Measurements from ENCODE around the gene ZMIZ1.

The ZMIZ1 gene

DNA sequence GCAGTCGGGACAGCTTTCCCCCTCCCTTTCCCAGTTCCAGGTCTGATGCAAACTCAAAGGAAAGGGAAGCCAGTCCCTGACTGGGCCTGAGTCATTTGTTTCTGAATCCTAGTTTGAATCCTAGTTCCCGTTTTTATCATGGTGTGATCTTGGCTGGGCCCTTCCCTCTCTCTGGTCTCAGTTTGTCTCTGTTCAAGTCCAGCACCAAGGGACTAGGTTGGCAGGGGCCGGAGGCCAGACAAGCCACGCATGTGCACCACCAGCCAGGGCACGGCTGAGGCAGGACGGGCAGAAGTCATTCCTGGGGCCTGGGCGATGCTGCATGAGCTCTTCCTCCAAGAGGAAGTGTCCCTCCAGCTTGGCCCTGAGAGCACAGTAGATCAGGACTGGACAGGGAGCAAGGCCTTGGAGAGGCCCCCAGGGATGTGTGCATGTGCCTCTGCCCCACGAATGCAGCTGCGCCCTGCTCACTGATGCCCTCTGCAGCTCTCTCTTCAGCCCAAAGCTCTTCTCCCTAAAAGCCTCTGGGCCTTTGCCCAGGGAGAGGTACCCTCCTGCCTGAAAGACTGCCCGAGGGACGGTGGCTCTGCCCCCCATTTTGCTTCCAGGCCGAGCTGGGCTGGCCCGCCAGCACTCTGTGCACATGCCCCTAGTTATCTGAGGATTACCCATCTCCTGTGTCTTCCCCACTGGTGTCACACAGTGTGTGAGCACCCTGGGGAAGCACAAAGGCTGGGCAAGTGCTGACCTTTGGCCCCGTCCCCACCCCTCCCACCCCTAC is 86.7 kb downstream of the ZMIZ1 start:
- DNase-seq (ENCODE audit: low read depth in 3 of 3) = no peak

DNA sequence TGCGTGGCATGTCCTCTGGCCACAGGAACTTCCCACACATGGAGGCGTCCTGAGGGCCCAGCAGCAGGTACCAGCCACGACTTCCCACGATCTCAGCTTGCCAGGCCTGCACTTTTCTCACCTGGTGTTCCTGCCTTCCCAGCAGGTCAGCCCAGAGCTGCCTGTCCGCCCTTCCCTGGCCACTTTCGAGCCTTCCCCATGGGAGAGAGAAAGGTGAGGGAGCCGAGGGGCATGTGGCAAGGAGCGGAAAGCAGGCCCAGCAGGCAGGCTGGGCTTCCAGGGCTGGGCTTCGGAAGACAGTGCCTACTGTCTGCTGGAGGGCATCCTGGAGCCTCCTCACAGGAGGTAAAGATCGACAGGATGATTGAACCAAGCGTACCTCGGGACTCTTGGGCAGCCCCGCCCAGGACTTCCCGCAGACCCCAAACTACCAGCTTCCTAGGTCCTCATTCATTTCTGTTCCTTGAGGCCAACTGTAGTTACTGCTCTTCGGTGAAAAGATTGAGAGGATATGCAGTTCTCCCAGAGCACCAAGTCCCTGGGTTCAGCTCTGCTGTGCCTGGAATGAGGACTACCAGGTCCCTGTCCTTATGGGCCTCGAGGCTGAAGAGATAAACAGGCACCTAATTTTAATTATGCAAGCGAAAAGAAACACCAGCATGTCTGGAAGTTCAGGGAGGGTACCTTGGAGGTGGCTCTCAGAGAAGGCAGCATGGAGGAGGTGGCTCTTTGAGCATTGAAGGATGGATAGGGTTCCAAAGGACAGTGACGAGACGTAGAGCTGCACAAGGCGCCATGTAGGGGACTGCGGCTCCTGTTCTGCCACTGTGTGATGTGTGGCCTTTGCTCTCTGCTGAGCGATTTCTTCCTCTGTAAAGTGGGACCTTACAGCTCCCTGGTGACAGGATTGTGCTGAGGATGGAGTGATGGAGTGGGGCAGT is 87.8 kb downstream of the ZMIZ1 start:
- no peak for DNase-seq (ENCODE audit: low read depth in 3 of 3)

DNA sequence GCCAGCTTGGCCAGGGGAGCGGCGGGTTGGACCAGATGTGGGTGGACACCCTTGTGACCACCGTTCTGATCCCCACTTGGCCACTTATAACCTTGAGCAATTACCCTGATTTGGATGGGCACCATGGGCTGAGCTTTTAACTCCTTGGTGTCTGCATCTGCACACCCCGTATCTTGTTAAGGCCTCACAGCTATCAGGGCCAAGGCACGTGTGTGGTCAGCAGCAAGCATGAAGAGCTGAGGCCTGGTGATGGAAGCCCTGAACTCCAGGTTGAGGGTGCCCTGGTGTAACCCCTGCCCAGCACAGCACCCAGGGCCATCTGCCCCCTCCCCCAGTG is 89.2 kb downstream of the ZMIZ1 start:
- no peak for DNase-seq (ENCODE audit: low read depth in 3 of 3)

DNA sequence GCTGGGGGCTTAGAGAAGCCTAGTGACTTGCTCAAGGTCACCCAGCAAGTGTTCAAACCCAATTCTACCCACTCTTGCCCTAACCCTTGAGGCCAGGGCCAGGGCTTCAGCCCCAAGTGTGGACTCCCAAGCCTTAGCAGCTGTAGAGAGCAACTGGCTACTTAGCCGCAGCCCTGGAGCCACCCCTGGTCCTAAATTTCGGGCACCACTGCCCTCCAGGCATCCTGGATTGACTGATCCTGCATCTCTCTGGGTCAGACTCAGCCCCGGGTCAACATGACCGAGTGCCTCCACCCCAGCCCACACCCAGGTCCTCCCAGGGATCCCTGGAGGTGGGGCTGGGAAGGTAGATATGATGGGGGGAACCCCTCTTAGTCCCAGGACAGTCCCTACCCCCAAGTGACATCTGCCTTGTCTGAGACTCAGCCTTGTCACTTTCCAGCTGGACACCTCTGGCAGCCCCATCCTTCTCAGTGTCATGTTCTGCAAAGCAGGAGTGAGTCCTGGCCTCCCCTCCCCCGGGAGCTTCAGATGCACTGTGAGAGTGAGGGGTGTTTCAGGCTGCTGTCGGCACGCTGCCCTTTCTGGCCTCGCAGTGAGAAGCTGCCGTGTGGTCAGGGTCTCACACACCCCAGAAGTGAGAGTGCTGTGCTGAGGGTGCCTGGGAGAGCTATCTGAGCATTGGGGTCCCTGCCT is 89.8 kb downstream of the ZMIZ1 start:
- DNase-seq (ENCODE audit: low read depth in 3 of 3) = no peak

DNA sequence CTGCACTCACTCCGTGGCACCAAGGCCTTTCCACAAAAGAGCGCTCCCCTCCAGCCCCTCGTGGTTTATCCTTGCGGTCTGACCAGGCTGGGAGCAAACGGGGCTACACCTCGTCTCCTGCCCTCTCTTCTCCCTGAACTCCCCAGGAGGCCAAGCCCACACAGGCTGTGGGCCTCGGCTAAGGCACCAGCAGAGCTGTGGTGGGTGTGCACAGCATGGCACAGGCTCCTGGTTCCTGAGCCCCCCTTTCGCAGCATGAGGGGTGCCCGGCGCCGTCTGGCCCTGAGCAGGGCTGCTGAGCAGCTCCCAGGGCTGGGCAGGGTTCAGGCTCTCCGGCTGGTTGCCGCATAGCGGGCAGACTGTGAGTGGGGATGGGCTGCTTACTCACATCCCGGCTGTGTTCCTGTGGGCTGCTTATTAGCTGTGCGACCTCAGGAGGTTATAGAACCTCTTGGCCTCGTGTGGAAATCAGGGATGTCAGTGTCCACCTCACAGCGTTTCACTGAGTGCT is 90.4 kb downstream of the ZMIZ1 start:
- DNase-seq (ENCODE audit: low read depth in 3 of 3) = no peak

DNA sequence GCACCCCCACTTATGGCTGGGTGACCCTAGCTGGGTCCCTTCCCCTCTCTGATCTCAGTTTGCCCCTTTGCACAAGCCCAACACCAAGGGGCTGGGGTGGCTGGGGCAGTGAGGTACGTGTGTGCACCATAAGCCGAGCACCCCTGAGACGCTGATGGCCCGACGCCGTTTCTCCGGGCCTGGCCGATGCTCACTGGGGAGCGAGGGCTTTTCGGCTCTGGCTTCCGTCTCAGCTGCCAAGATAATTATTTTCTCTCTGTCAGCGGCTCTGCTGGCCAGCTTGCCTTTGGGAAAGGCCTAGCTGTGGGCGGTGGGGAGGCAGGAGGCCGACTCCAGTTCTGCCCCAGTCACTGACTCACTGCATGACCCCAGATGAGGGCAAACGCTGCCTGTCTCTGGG is 91.0 kb downstream of the ZMIZ1 start:
- DNase-seq (ENCODE audit: low read depth in 3 of 3) = no peak

DNA sequence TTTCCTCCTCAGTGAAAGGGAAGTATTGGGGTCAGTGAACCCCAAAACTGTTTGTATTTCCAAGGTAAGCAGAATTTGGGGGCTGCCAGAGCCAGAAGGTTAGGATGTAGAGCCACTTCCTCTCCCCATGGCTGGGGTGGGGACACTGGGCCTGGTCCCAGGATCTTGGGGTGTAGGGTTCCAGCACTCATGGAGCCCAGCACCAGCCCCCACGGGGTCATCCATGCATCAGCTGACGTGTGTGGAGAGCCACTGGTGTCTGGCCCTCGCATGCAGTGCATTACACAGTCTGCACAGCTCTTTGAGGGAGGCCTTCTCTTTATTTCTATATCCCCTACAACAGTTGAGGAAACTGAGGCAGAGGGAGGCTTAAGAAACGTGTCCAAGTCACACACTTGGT is 91.4 kb downstream of the ZMIZ1 start:
- DNase-seq (ENCODE audit: low read depth in 3 of 3) = no peak

DNA sequence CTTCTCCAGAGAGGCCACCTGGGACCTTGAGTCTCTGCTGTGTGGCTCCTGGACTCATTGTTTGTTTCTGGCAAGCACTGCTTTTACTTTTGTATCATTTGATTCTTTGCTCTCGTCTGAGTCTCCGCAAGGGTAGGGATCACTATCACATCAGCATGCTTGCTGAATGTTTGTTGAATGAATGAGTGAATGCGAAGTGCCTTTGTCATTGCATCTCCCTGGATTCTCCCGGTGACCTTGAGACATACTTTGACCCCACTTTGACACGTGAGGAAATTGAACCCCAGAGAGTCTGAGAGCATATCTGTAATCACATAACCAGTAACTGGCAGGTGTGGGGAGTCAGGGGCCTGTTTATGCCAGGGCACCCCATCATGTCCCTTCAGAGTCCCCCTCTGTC is 92.8 kb downstream of the ZMIZ1 start:
- DNase-seq (ENCODE audit: low read depth in 3 of 3) = no peak

DNA sequence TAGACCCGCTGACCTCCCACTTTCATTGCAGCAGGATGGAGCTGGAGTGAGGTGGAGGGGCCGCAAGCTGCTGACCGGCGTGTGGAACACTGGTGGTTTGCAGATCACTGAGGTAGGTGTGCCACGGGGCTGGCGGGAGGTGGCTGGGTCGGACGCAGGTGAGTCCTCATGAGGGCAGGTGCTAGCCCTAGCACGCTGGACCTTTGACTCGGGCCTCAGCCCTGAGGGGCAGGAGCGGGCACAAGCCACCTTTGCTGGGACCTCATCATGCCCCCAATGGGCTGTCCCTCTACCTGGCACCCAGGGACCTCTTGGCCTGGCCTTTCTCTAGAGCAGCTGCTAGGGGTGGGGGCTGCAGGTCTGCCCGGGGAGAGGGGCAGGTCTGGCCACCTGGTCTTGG is 93.3 kb downstream of the ZMIZ1 start:
- no peak for DNase-seq (ENCODE audit: low read depth in 3 of 3)

DNA sequence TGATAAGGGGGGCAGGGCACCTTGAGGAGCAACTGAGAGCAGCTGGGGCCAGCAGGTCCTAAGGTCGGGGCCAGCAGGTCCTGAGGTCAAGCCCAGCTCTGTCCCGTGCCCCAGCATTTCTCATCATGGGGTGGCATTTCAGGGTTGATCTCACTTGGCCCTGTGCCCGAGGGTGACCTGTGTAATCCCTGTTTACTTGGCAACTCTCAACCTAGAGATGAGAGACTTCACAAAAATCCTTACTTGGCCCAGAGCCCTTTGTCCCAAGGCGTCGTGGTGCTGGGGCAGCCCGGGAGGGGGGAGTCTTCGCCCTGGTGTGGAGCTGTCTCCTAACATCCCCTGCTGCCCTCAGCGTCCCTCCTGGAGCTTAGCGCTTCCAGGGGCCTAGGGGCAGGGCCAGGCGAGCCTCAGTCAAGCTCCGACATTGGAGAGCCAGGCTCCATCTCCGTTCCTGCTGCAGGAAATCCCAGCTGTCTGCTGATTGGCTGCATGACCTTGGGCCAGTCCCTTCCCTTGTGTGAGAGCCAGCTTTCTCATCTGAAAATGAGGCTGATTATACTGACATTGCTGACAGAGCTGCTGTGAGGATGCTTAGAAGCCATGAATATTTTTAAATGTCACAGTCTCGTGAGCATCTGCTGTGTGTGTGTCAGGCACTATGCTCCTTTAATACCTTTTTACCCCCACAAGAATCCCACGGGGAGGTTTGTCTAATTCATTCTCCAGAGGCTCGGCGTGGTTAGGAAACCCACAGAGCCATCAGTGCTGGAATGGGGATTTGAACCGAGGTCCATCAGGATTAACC is 94.3 kb downstream of the ZMIZ1 start:
- DNase-seq (ENCODE audit: low read depth in 3 of 3) = no peak

DNA sequence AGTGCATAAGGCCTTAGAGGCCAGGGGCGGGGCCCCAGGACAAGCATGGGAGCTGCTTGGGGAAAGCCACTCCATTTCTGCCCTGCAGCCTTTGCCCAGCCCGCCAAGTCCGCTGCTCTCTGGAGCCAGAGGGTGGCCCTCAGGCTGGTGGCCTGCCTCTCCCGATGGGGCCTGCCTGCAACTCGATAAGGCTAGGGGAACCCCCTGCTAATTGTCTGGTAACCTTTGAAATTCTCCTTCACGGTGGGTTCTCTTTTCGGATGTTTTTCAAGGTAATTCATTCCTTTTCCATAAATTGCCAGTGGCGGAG is 94.9 kb downstream of the ZMIZ1 start:
- DNase-seq (ENCODE audit: low read depth in 3 of 3) = no peak

DNA sequence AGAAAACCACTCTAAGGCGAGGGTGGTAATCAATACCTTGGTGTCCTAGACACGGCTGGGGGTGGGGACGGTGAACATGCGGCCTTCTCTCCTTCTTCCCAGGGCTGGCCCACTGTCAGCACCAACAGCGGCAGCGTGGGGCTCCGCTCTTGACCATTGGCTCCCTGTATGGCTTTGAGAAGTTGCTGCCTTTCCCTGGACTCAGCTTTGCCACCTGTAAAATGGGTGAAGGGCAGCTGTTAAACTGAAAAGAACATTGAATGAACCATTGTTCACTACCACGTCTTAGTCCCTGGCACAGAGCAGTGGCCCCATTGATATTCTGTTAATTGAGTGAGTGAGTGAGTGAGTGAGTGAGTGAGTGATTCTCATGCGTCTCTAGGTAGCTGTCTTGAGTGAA is 95.3 kb downstream of the ZMIZ1 start:
- DNase-seq (ENCODE audit: low read depth in 3 of 3) = no peak

DNA sequence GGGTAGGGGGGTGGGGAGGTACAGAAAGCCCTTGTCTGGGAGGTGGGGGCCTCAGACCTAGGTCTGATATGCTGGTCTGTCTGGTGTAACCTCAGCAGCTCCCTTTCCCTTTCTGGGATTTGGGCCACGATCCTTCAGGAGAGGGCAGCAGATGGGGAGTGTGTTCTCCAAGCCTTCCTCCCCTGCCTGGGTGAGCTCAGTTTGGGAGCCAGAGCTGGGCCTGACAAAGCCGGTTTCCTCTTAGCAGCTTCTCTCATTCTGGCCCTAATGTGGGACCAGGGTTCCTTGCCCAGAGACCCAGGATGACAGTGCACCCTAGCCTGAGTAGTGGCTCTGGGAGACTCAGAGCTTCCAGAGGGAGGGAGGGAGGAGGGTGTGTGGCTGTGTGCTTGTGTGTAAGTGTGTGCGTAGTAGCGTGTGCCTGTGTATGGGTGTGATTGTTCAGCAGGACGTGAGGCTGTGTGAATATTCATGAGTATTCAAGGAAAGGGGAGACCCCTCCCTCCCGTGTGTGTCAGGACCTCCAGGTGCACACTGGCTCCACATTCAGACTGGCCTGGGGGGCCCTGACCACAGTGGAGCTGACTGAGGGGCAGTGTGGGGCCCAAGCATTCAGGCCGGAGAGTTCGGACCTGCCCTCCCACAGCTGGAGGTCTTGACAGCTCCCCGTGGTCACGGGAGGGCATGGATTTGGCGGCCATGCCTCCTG is 96.5 kb downstream of the ZMIZ1 start:
- DNase-seq (ENCODE audit: low read depth in 3 of 3) = no peak

DNA sequence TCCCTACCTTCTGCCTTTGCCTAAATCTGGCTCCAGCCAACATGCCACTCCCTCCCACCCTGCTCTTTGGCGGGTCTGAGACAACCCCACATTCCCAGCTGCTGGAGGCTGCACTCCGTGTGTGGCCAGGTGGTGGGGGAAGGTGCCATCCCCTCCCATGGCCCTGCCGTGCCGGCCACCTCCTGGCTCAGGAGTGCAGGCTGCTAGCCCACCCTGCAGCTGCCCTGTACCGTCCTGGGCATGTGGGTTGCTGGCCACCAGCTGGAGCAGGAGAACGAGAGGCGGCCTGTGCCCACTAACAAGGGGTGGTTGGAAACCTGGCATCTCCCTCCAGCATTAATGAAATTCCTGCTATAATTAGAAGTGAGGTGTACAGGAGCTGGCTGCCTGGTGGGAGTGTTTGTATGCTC is 97.6 kb downstream of the ZMIZ1 start:
- DNase-seq (ENCODE audit: low read depth in 3 of 3) = no peak

DNA sequence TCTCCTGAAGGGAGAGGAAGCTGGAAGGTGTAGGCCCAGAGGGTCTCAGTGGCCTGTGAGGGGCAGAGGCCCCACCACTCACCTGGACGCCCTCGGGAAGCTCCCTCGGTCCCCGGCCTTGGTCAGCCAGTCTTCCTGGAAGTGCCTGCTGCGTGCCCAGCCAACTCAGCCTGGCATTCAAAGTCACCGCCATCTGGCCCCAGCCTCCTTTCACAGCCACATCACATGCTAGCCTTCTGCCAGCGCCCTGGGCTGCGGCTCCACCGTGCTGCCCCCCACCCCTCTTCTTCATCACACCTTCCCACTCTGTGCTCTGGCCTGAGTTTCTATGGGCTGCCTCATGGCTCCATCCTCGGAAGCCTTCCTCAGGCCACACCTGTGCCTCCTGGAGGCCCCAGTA is 98.0 kb downstream of the ZMIZ1 start:
- DNase-seq (ENCODE audit: low read depth in 3 of 3) = no peak

DNA sequence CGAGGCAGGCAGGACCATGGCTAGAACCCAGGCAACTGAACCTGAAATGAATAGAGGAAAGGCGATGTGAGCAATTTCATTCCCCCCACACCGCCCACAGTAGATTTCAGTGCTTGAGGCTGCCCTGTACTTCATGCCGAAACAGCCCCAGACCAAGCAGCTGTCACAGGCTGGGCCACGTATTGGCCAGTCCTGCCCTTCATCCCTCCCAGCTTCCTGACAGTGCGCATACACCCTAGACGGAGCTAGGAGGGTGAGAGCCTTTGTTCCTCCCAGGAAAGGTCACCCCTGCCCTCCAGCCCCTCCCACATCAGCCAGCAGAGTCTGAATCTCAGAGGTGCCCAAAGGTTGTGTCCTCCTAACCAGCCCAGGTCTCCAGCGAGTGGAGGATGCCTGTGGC is 98.8 kb downstream of the ZMIZ1 start:
- DNase-seq (ENCODE audit: low read depth in 3 of 3) = no peak

DNA sequence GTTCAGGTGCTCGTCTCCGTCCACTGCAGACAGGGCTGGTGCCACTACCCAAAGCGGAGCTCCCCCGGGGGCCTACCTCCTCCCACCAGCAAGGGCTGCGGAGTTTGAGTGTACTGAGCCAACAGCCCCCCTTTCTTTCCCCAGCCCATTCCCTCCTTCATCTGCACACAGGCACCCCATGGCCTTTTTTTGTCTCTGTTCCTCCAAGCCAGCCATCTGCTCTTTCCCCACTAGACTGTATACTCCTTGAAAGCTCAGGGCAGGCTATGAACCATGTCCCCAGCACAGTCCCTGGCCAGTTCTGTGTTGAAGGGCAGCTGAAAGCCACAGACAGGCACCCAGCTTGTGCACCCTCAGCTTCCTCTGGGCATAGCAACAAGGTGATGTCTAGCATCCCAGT is 99.4 kb downstream of the ZMIZ1 start:
- no peak for DNase-seq (ENCODE audit: low read depth in 3 of 3)

DNA sequence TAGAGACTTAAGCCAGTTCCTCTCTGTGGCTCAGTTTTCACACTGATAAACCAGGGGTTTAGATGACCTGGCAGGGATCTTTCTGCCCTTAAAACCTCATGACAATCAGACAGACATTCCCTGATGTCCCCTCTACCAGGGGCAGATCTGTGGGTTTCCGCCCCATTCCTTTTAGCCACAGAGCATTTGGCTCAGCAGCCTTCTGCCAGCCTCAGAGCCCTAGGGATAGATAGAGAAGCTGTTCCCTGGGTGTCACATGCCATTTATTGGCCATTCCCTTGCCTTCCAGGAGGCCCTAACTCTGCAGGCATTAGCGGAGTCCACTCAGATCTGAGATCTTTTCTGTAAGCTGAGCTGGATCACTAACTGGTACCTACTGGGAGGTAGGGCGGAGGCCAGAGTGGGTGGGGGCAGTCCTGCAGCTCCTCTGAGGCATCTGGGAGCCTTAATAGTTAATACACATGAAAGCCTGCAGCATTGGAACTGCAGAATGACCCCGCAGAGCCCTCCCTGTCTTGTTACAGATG is 101.5 kb downstream of the ZMIZ1 start:
- DNase-seq (ENCODE audit: low read depth in 3 of 3) = no peak

DNA sequence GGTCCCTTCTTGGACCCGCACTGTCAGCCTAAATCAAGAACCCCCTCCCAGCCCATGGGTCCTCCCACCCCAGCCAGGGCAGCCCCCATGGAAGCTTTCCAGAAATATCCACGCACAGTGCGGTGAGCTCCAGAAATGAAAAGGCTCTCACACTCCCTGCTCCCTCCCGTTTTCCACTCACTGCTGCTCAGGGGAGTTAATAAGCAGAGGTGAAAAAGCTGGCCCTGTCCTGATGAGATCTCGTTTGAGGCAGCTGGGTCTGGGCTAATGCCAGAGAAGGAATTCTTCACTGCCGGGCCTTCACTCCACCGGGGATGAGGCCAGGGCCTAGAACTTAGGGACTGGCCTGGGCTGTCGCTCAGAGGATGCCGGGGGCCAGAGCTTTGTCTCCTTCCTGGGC is 102.2 kb downstream of the ZMIZ1 start:
- DNase-seq (ENCODE audit: low read depth in 3 of 3) = no peak

DNA sequence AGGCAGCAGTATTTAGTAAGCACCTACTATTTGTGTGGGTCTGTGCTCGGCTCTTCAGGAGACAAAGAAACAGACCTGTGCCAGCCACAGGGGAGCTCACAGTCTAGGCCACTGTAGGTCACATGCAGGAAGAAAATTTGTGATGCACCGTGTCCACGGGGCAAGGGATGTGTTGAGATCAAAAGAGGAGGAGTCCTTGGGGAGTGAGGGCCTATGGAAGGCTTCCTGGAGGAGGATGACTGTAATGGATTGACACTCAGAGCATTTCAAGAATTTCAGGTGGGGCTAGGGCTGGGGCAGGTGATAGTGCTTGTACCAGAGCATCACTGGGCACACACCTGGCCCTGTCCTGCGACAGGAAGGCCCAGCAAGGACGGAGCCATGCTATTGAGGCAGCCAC is 102.7 kb downstream of the ZMIZ1 start:
- no peak for DNase-seq (ENCODE audit: low read depth in 3 of 3)

DNA sequence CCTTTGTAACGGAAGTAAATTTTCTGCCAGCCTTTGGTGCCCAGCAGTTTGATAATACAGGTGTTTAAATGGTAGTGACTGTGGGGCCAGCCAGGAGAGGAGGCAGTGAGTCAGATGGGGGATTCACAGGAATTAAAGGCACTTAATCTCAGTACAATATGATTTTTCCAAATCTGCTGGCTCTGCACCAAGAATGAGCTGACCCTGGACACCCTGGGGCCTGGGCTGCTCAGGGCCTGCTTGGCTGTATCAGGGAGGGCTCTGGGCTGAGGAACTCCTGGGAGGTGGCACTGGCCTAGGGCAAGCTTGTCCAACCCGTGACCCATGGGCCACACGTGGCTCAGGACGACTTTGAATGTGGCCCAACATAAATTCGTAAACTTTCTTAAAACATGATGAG is 104.1 kb downstream of the ZMIZ1 start:
- no peak for DNase-seq (ENCODE audit: low read depth in 3 of 3)

Measured in stimulated activated CD4-positive, alpha-beta T cell treated with anti-CD3 and anti-CD28 coated beads, TNF-alpha, amount 100 ng/mL, for 48 hours (primary cell).